Breast epithelium (tissue), 4 donors: ENCODE results near the gene ATP2B2. TPM values are rescaled to one million over a fixed set of nuclear protein-coding genes. Genes with fewer than 3 reads are reported as not detected.

Experiments used
- DNase-seq, 2 donors: peaks; one replicate each; pipeline ENCODE4 v3.0.0-alpha.2; 2019; ENCODE audit warnings: low spot score in 2 of 2
- H3K27ac ChIP-seq, 2 donors: fragments of 200-600 bp; sonication (generic) in 1 of 2; one replicate each; pipeline ENCODE4 v1.5.1; 2016 to 2019; ENCODE audit warnings: mild to moderate bottlenecking in 1 of 2
- H3K27me3 ChIP-seq, 2 donors: fragments of 200-600 bp; sonication (generic) in 1 of 2; one replicate each; pipeline versions ENCODE4 v1.5.1 to v1.6.0; 2017 to 2019; ENCODE audit warnings: control low read depth in 1 of 2, mild to moderate bottlenecking in 1 of 2
- H3K36me3 ChIP-seq: fragments of 200-600 bp; one replicate; pipeline ENCODE4 v1.5.1; 2019
- H3K4me1 ChIP-seq, 2 donors: fragments of 200-600 bp; sonication (generic); one replicate each; pipeline ENCODE4 v1.5.1; 2016 to 2019; ENCODE audit warnings: control low read depth in 1 of 2
- H3K4me3 ChIP-seq, 3 donors: fragments of 200-600 bp; sonication (generic); 1 replicate in 2 of 3; 2 replicates in 1 of 3; pipeline ENCODE4 v1.5.1; 2016 to 2019; ENCODE audit warnings: mild to moderate bottlenecking in 3 of 3, moderate library complexity in 2 of 3
- H3K9me3 ChIP-seq, 2 donors: fragments of 200-600 bp; sonication (generic) in 1 of 2; one replicate each; pipeline ENCODE4 v1.5.1; 2016 to 2019; ENCODE audit warnings: control low read depth in 1 of 2
- CTCF ChIP-seq, 3 donors: fragments of 450-650 bp; IDR thresholded peaks; one replicate each; pipeline ENCODE4 v1.5.1; 2016 to 2017; ENCODE audit warnings: antibody characterized with exemption in 3 of 3, mild to moderate bottlenecking in 3 of 3, moderate library complexity in 3 of 3
- POLR2A ChIP-seq: fragments of 450-650 bp; IDR thresholded peaks from one replicate; pipeline ENCODE4 v1.6.1; 2016; ENCODE audit warnings: antibody characterized with exemption, mild to moderate bottlenecking, moderate library complexity
- POLR2AphosphoS5 ChIP-seq, 3 donors: sonication (generic); formaldehyde crosslinking; IDR thresholded peaks; one replicate each; pipeline ENCODE4 v1.6.1; 2017; ENCODE audit warnings: antibody characterized with exemption in 3 of 3
- intact Hi-C: fragments of 100-400 bp; cut with DNase I; formaldehyde crosslinking; loops from one replicate; pipeline ENCODE4 v1.15.1; 2023; ENCODE audit warnings: low total_unique reads
- total RNA-seq, 3 donors: library from RNA; depleted of rRNA; stranded (reverse); fragments of >200 nt; gene quantifications; one replicate each; pipeline ENCODE4 v1.1.0, GENCODE V29; 2016

The ATP2B2 gene
- total RNA-seq, 3 donors from 2014 or later: under 0.01 to 0.15 TPM; not detected in 1

DNA sequence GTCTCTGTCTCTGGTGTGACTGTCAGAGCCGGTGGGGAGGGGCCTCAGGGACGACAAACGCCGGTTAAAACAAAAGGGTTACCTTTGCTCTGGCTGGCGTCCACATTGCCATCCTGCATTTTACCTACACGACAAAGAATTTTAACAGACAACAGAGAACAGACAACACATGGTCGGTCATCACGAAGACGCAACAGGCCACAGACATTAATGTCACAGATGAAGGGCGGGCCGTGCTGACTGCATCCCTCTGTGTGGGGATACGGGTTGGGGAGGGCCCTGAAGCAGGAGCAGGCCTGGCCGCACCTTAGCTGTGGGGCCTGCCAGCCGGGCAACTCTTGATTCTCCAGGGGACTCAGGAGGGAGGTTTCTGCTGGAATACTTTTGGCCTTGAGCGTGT lies 126.2 kb downstream of the ATP2B2 start:
- no peaks in the 10 kb centered on the region for H3K27me3 ChIP-seq
- no peak for DNase-seq
- H3K27ac ChIP-seq: no peak overlapping the region
- intact Hi-C loops: no loop called here
- TF ChIP-seq CTCF (IDR thresholded peaks at IDR 0.05) (no peak), POLR2A (no peak), POLR2AphosphoS5 (IDR thresholded peaks at IDR 0.05) (no peak)
- H3K4me3 ChIP-seq: no peak overlapping the region
- no peaks in the 10 kb centered on the region for H3K4me1 ChIP-seq
- no peaks in the 10 kb centered on the region for H3K9me3 ChIP-seq
- no peaks in the 10 kb centered on the region for H3K36me3 ChIP-seq

- no peak overlapping the region for H3K27ac ChIP-seq
- no peaks in the 10 kb centered on the region for H3K9me3 ChIP-seq
- no peaks in the 10 kb centered on the region for H3K4me1 ChIP-seq
- H3K27me3 ChIP-seq: no peaks in the 10 kb centered on the region
- no peak for DNase-seq
- H3K36me3 ChIP-seq: no peaks in the 10 kb centered on the region
- intact Hi-C loops: no loop called here
- TF ChIP-seq POLR2AphosphoS5 (IDR thresholded peaks at IDR 0.05) (no peak), CTCF (IDR thresholded peaks at IDR 0.05) (no peak), POLR2A (no peak)
- H3K4me3 ChIP-seq: no peak overlapping the region
Measured at GRCh38 chr3:10378742-10379141, 126.6 kb downstream of the ATP2B2 start.

- H3K4me3 ChIP-seq: no peak overlapping the region
- intact Hi-C loops: no loop called here
- H3K9me3 ChIP-seq: no peaks in the 10 kb centered on the region
- DNase-seq: no peak
- TF ChIP-seq POLR2AphosphoS5 (IDR thresholded peaks at IDR 0.05) (no peak), CTCF (IDR thresholded peaks at IDR 0.05) (no peak), POLR2A (no peak)
- H3K4me1 ChIP-seq: no peaks in the 10 kb centered on the region
- H3K27ac ChIP-seq: no peak overlapping the region
- no peaks in the 10 kb centered on the region for H3K27me3 ChIP-seq
- no peaks in the 10 kb centered on the region for H3K36me3 ChIP-seq
Measured at GRCh38 chr3:10378246-10378645, 127.1 kb downstream of the ATP2B2 start.

DNA sequence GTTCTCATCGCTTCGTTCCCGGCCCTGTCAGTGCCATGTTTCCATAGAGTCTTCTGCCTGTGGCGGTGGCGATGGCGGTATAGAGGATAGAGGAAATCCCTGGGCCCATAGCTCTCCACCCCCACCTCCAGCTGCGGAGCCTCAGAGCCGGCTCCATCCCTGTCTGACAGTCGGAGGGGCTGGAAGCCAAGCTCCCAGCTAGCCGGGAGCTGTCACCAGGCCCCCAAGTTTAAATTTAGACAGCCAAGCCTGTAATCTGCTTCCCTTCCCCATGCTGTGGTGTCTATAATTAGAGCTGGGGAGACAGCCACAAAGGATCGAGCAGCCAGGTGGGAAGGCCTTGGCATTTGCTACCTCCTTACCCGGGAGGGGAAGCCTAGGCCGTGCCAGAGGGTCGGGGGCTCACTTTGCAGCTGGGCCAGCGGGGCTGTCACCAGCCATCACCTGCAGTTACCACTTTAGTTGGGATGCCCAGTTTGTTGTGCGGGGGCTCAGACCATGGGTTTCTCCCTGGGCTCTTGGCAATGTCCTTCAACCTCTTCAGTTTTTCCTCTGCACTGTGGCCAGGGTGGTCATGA lies 128.1 kb downstream of the ATP2B2 start:
- no peak overlapping the region for H3K27ac ChIP-seq
- H3K36me3 ChIP-seq: no peaks in the 10 kb centered on the region
- no peaks in the 10 kb centered on the region for H3K9me3 ChIP-seq
- no peak for TF ChIP-seq POLR2A
- TF ChIP-seq CTCF (IDR thresholded peaks at IDR 0.05): no peak
- no peak for TF ChIP-seq POLR2AphosphoS5 (IDR thresholded peaks at IDR 0.05)
- H3K4me1 ChIP-seq: no peaks in the 10 kb centered on the region
- H3K27me3 ChIP-seq: no peaks in the 10 kb centered on the region
- no peak for DNase-seq
- intact Hi-C loops: no loop called here
- no peak overlapping the region for H3K4me3 ChIP-seq

DNA sequence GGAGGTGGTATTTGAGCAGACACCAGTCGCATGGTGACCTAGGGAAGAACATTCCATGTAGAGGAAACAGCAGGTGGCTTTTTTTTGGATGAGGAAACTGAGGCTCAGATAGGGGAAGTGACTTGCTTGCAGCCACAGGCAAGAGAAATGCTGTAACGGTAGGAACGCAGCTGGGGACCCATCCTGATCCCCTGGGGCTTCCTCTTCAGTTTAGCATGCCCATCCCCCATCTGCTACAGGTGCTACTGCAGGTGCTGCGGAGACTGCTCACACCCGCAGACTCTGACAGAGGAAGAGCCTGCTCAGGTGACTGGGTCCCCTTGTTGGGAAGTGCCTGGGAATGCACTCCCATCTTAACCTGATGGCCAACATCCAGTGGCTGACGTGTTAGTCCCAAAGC lies 129.0 kb downstream of the ATP2B2 start:
- DNase-seq: no peak
- H3K9me3 ChIP-seq: peaks cover 0 to 3% of the 10 kb centered on the region in 2 donors
- no peak overlapping the region for H3K4me3 ChIP-seq
- TF ChIP-seq POLR2A: no peak
- TF ChIP-seq POLR2AphosphoS5 (IDR thresholded peaks at IDR 0.05): no peak
- no peak for TF ChIP-seq CTCF (IDR thresholded peaks at IDR 0.05)
- no peaks in the 10 kb centered on the region for H3K27me3 ChIP-seq
- H3K36me3 ChIP-seq: no peaks in the 10 kb centered on the region
- H3K4me1 ChIP-seq: no peaks in the 10 kb centered on the region
- intact Hi-C loops: no loop called here
- H3K27ac ChIP-seq: no peak overlapping the region
